B cell (primary cell): ENCODE measurements around the gene COASY. TPM values are rescaled to one million over a fixed set of nuclear protein-coding genes. Genes with fewer than 3 reads are reported as not detected.

Source experiments
- ATAC-seq: fragments of 200-7000 bp; cut with Tn5 transposase; one replicate; pipeline ENCODE4 v1.10.0; 2021; ENCODE audit warnings: low read depth, mild to moderate bottlenecking, moderate number of reproducible peaks, moderate library complexity
- CTCF ChIA-PET: fragments of 350-600 bp; sonication (Branson Sonifier 250); formaldehyde crosslinking; loops from one replicate; lab custom pipeline; 2021; ENCODE audit warnings: antibody characterized with exemption, inconsistent platforms; lab: Charles Lee
- POLR2A ChIA-PET: fragments of 350-600 bp; sonication (Branson Sonifier 250); formaldehyde crosslinking; loops from one replicate; lab custom pipeline; 2021; ENCODE audit warnings: antibody characterized with exemption; lab: Charles Lee
- DNase-seq: peaks from one replicate; pipeline ENCODE4 v3.0.0; 2013
- H2AFZ ChIP-seq: 2 replicates; pipeline ENCODE4 v1.6.1; 2012; ENCODE audit warnings: mild to moderate bottlenecking, low read depth, low read length; ENCODE audit not compliant: insufficient read depth, poor library complexity, severe bottlenecking
- H3K27ac ChIP-seq, 2 donors: 1 replicate in 1 of 2; 2 replicates in 1 of 2; pipeline ENCODE4 v1.5.1; 2012 to 2013; ENCODE audit warnings: low read length in 2 of 2, mild to moderate bottlenecking in 2 of 2, moderate library complexity in 1 of 2
- H3K27me3 ChIP-seq, 4 experiments: fragments of 200-600 bp in 1 of 4; sonication (generic) in 1 of 4; replicated peaks in 1 of 4; 1 replicate in 2 of 4; 2 replicates in 2 of 4; pipeline versions ENCODE4 v1.6.1 to v1.7.0; 2013 to 2016; ENCODE audit warnings: low read length in 3 of 4, mild to moderate bottlenecking in 2 of 4, mixed read lengths in 1 of 4, moderate library complexity in 1 of 4; ENCODE audit not compliant: insufficient read depth in 4 of 4, control insufficient read depth in 3 of 4; ENCODE audit errors: control extremely low read depth in 1 of 4
- H3K36me3 ChIP-seq, 2 experiments: replicated peaks in 1 of 2; 1 replicate in 1 of 2; 2 replicates in 1 of 2; pipeline versions ENCODE4 v1.6.1 to v1.7.1; 2013; ENCODE audit warnings: low read length in 1 of 2; ENCODE audit not compliant: insufficient read depth in 2 of 2, control insufficient read depth in 1 of 2; ENCODE audit errors: control extremely low read depth in 1 of 2, extremely low read depth in 1 of 2
- H3K4me1 ChIP-seq, 2 donors: fragments of 200-600 bp in 1 of 2; sonication (generic) in 1 of 2; 1 replicate in 1 of 2; 2 replicates in 1 of 2; pipeline versions ENCODE4 v1.5.1 to v1.6.1; 2013 to 2017; ENCODE audit warnings: low read length in 2 of 2; ENCODE audit not compliant: control insufficient read depth in 2 of 2, insufficient read depth in 2 of 2
- H3K4me2 ChIP-seq: replicated peaks from 2 replicates; pipeline ENCODE3; 2012; ENCODE audit warnings: mild to moderate bottlenecking, low read depth, low read length; ENCODE audit not compliant: poor library complexity, severe bottlenecking
- H3K4me3 ChIP-seq, 5 experiments: fragments of 200-600 bp in 1 of 5; sonication (generic) in 1 of 5; 1 replicate in 3 of 5; 2 replicates in 2 of 5; pipeline versions ENCODE4 v1.5.1 to v1.7.0; 2011 to 2016; ENCODE audit warnings: low read length in 4 of 5, mild to moderate bottlenecking in 4 of 5, low read depth in 2 of 5, control low read depth in 1 of 5, moderate library complexity in 1 of 5; ENCODE audit not compliant: insufficient read depth in 1 of 5; ENCODE audit errors: control extremely low read depth in 1 of 5, extremely low read depth in 1 of 5
- H3K79me2 ChIP-seq: fragments of 200-600 bp; sonication (generic); one replicate; pipeline ENCODE4 v1.6.0; 2016; ENCODE audit warnings: low read length; ENCODE audit not compliant: control insufficient read depth, insufficient read depth
- H3K9ac ChIP-seq: fragments of 200-600 bp; sonication (generic); 2 replicates; pipeline ENCODE4 v1.6.1; 2017; ENCODE audit warnings: mild to moderate bottlenecking, low read length, moderate library complexity
- H3K9me3 ChIP-seq, 3 donors: one replicate each; pipeline versions ENCODE4 v1.6.1 to v1.7.1; 2013; ENCODE audit warnings: low read length in 2 of 3; ENCODE audit not compliant: control insufficient read depth in 2 of 3, insufficient read depth in 1 of 3; ENCODE audit errors: control extremely low read depth in 1 of 3
- H4K20me1 ChIP-seq: 2 replicates; pipeline ENCODE4 v1.6.0; 2012; ENCODE audit warnings: mild to moderate bottlenecking, low read length; ENCODE audit not compliant: insufficient read depth, control insufficient read depth, poor library complexity, severe bottlenecking
- H3K27ac Mint-ChIP-seq: one replicate; pipeline ENCODE4 v1.8.0; 2021; ENCODE audit warnings: mixed read lengths
- H3K27me3 Mint-ChIP-seq: one replicate; pipeline ENCODE4 v1.8.0; 2021; ENCODE audit warnings: mixed read lengths
- H3K4me1 Mint-ChIP-seq: one replicate; pipeline ENCODE4 v1.8.0; 2021; ENCODE audit warnings: mixed read lengths
- H3K4me3 Mint-ChIP-seq: one replicate; pipeline ENCODE4 v1.8.0; 2021; ENCODE audit warnings: mixed read lengths
- H3K9me3 Mint-ChIP-seq: one replicate; pipeline ENCODE4 v1.8.0; 2022; ENCODE audit warnings: mixed read lengths; ENCODE audit not compliant: insufficient read depth
- CTCF ChIP-seq: fragments of 200-600 bp; IDR thresholded peaks from one replicate; pipeline ENCODE4 v1.8.0; 2022; ENCODE audit warnings: antibody characterized with exemption, mild to moderate bottlenecking
- EZH2 ChIP-seq: IDR thresholded peaks from 2 replicates; pipeline ENCODE4 v1.6.1; 2012; ENCODE audit warnings: borderline replicate concordance, low read depth, mild to moderate bottlenecking, moderate library complexity, low read length; ENCODE audit not compliant: insufficient read depth, poor library complexity, severe bottlenecking
- WGBS: methylation state at CpG from one replicate; pipeline ENCODE4 v1.1.5; 2013; ENCODE audit warnings: missing lambda C conversion rate; ENCODE audit not compliant: insufficient coverage; 5-methylcytosine and 5-hydroxymethylcytosine counted together
- intact Hi-C: fragments of 100-400 bp; cut with micrococcal nuclease; formaldehyde crosslinking; loops from one replicate; pipeline ENCODE4 v1.10.0; 2022
- polyA plus RNA-seq: library from polyadenylated mRNA; depleted of rRNA; stranded (reverse); fragments of >200 nt; gene quantifications from 2 replicates; pipeline ENCODE4 v1.2.3, GENCODE V29; 2012
- total RNA-seq, 2 donors: library from RNA; stranded (reverse); fragments of 120-200 nt in 1 of 2; gene quantifications; 1 replicate in 1 of 2; 2 replicates in 1 of 2; pipeline versions ENCODE4 v1.2.3 to v1.2.4, GENCODE V29; 2013 to 2022

Gene COASY
- total and polyA plus RNA-seq, 2 donors (not counting 1 experiment from before 2014, with no cell fraction given): 76.6 to 82.3 TPM

- ChIA-PET CTCF (interaction anchor here (0.7 to 6.4 kb wide), 7 partner anchors 9 to 112 kb away, joined by 3 to 51 read pairs (median 5); partner anchors contain the start of gene PSMC3IP), POLR2A (interaction anchor here (0.8 to 2.4 kb wide), 5 partner anchors 11 to 43 kb away, joined by 3 to 19 read pairs (median 6); partner anchors contain the start of genes NAGLU, PSMC3IP and TUBG1)
- peak; percentile 94 for DNase-seq
- Mint-ChIP-seq H3K9me3 (no peaks in the 10 kb centered on the region), H3K27ac (peak within 1 kb of the TSS; percentile 98), H3K4me1 (peaks cover 35% of the 10 kb centered on the region), H3K27me3 (no peaks in the 10 kb centered on the region), H3K4me3 (peak within 1 kb of the TSS; percentile 99)
- H4K20me1 ChIP-seq: peaks cover 25% of the 10 kb centered on the region
- peak within 1 kb of the TSS; percentile 76 to 78 for H3K27ac ChIP-seq
- peak; percentile 80 for ATAC-seq
- peak within 1 kb of the TSS; percentile 93 for H3K4me2 ChIP-seq
- H3K4me1 ChIP-seq: peaks cover 26 to 42% of the 10 kb centered on the region in 2 donors
- H3K9ac ChIP-seq: peak within 1 kb of the TSS; percentile 77
- H3K27me3 ChIP-seq: no peaks in the 10 kb centered on the region
- no peaks in the 10 kb centered on the region for H3K9me3 ChIP-seq
- peaks cover 57% of the 10 kb centered on the region for H3K79me2 ChIP-seq
- peak within 1 kb of the TSS; percentile 83 for H2AFZ ChIP-seq
- no peak for TF ChIP-seq CTCF
- no peak for TF ChIP-seq EZH2
- intact Hi-C loops: loop anchor here (1.0 to 5.0 kb wide), 4 partner anchors 10 to 110 kb away; partner anchors contain the start of genes NAGLU, PLEKHH3 and PSMC3IP
- peaks cover 0 to 53% of the 10 kb centered on the region in 2 experiments for H3K36me3 ChIP-seq
- peak within 1 kb of the TSS; percentile 66 to 88 (median 74) for H3K4me3 ChIP-seq
- WGBS: 0% methylated on average over 70 of the region's 72 CpGs
These were observed 5.1 kb downstream of the COASY start, which contains the start of gene MLX for GRCh38 chr17:42566883-42567573. TSS of gene MLX (plus strand) at chr17:42567100. CDS start at chr17:42567125, 25 bp downstream.
